Naive thymus-derived CD4-positive, alpha-beta T cell (primary cell): ENCODE data around the gene ZFAND3. TPM values are rescaled to one million over a fixed set of nuclear protein-coding genes. Genes with fewer than 3 reads are reported as not detected.
A peak's percentile ranks its signal among the peaks of the same experiment; 100 is the strongest.

Experiments
- ATAC-seq: fragments of 150-1000 bp; cut with Tn5 transposase; 2 replicates; pipeline ENCODE4 v1.10.0; 2021; ENCODE audit warnings: mild to moderate bottlenecking, moderate library complexity
- CTCF ChIA-PET: fragments of 350-600 bp; sonication (Branson Sonifier 250); formaldehyde crosslinking; loops from one replicate; lab custom pipeline; 2021; ENCODE audit warnings: antibody characterized with exemption; lab: Charles Lee
- POLR2A ChIA-PET: fragments of 350-600 bp; sonication (Branson Sonifier 250); formaldehyde crosslinking; loops from one replicate; lab custom pipeline; 2021; ENCODE audit warnings: antibody characterized with exemption, inconsistent platforms; lab: Charles Lee
- DNase-seq, 9 donors: peaks; one replicate each; pipeline versions ENCODE4 v3.0.0 to v3.0.0-alpha.2; 2020 to 2022; ENCODE audit warnings: mixed read lengths in 1 of 9
- H3K27ac ChIP-seq: one replicate; pipeline ENCODE4 v1.7.0; 2013; ENCODE audit warnings: mild to moderate bottlenecking, low read depth, low read length, moderate library complexity
- H3K27me3 ChIP-seq, 2 donors: one replicate each; pipeline ENCODE4 v1.7.0; 2013; ENCODE audit warnings: low read length in 2 of 2, mild to moderate bottlenecking in 2 of 2, moderate library complexity in 2 of 2; ENCODE audit not compliant: control insufficient read depth in 2 of 2, insufficient read depth in 2 of 2
- H3K36me3 ChIP-seq, 3 experiments: 1 replicate in 2 of 3; 2 replicates in 1 of 3; pipeline ENCODE4 v1.7.0; 2013; ENCODE audit warnings: low read length in 3 of 3, mild to moderate bottlenecking in 3 of 3, moderate library complexity in 1 of 3; ENCODE audit not compliant: insufficient read depth in 3 of 3, control insufficient read depth in 2 of 3
- H3K4me1 ChIP-seq, 2 donors: one replicate each; pipeline ENCODE4 v1.7.0; 2013; ENCODE audit warnings: low read length in 2 of 2, mild to moderate bottlenecking in 2 of 2, moderate library complexity in 1 of 2; ENCODE audit not compliant: control insufficient read depth in 2 of 2, insufficient read depth in 2 of 2
- H3K4me3 ChIP-seq: 2 replicates; pipeline ENCODE4 v1.7.0; 2013; ENCODE audit warnings: mild to moderate bottlenecking, low read length
- H3K9me3 ChIP-seq, 3 experiments: 1 replicate in 2 of 3; 2 replicates in 1 of 3; pipeline ENCODE4 v1.7.0; 2013; ENCODE audit warnings: low read length in 3 of 3; ENCODE audit not compliant: control insufficient read depth in 2 of 3
- H3K27ac Mint-ChIP-seq, 9 donors: one replicate each; pipeline ENCODE4 v1.8.0; 2020 to 2022; ENCODE audit warnings: mixed read lengths in 9 of 9, mild to moderate bottlenecking in 8 of 9, moderate library complexity in 5 of 9, inconsistent platforms in 2 of 9
- H3K27me3 Mint-ChIP-seq, 5 donors: one replicate each; pipeline ENCODE4 v1.8.0; 2021 to 2022; ENCODE audit warnings: mixed read lengths in 5 of 5, mild to moderate bottlenecking in 1 of 5
- H3K36me3 Mint-ChIP-seq, 5 donors: one replicate each; pipeline ENCODE4 v1.8.0; 2020 to 2022; ENCODE audit warnings: mixed read lengths in 5 of 5, mild to moderate bottlenecking in 3 of 5, inconsistent platforms in 1 of 5
- H3K4me1 Mint-ChIP-seq, 7 donors: one replicate each; pipeline ENCODE4 v1.8.0; 2020 to 2022; ENCODE audit warnings: mixed read lengths in 7 of 7, mild to moderate bottlenecking in 3 of 7, inconsistent platforms in 1 of 7
- H3K4me3 Mint-ChIP-seq, 10 donors: one replicate each; pipeline ENCODE4 v1.8.0; 2020 to 2022; ENCODE audit warnings: mild to moderate bottlenecking in 10 of 10, mixed read lengths in 10 of 10, moderate library complexity in 6 of 10, inconsistent platforms in 2 of 10
- H3K9me3 Mint-ChIP-seq, 11 donors: one replicate each; pipeline ENCODE4 v1.8.0; 2020 to 2022; ENCODE audit warnings: mixed read lengths in 11 of 11, mild to moderate bottlenecking in 4 of 11, inconsistent platforms in 1 of 11, moderate library complexity in 1 of 11
- intact Hi-C, 2 donors: fragments of 100-400 bp; cut with micrococcal nuclease; formaldehyde crosslinking; loops; one replicate each; pipeline ENCODE4 v1.15.1; 2023
- polyA plus RNA-seq, 2 donors: library from polyadenylated mRNA; unstranded; fragments of 300-500 nt; fragmentation: Illumina TruSeq; gene quantifications; one replicate each; pipeline ENCODE4 v1.2.3, GENCODE V29; 2021
- total RNA-seq, 6 experiments: library from RNA in 5 of 6; stranded (reverse) in 5 of 6; gene quantifications; 1 replicate in 5 of 6; 2 replicates in 1 of 6; pipeline ENCODE4 v1.2.3 and lab custom pipeline; 2021 to 2026

The ZFAND3 gene
- total and polyA plus RNA-seq, 7 experiments from 2014 or later = 3.5 to 55.0 (median 37.1) TPM

- Mint-ChIP-seq H3K4me3 (peak overlapping the region in 7 of 10 donors; percentile 3 to 39 (median 17)), H3K27ac (peak overlapping the region in 1 of 9 donors; percentile 65), H3K9me3 (peaks cover 0 to 31% (median 4%) of the 10 kb centered on the region in 11 donors), H3K4me1 (peaks cover 22 to 62% (median 55%) of the 10 kb centered on the region in 7 donors), H3K27me3 (no peaks in the 10 kb centered on the region), H3K36me3 (peaks cover 0 to 33% (median 19%) of the 10 kb centered on the region in 5 donors)
- H3K9me3 ChIP-seq = peaks cover 0 to 8% (median 6%) of the 10 kb centered on the region in 3 experiments
- no peaks in the 10 kb centered on the region for H3K36me3 ChIP-seq
- no peak overlapping the region for H3K27ac ChIP-seq
- intact Hi-C loops = no loop called here
- no peak overlapping the region for H3K4me3 ChIP-seq
- ChIA-PET CTCF (interaction anchor here (0.7 to 0.9 kb wide), 2 partner anchors 12 to 121 kb away, joined by 3 to 4 read pairs; no protein-coding TSS in a partner anchor), POLR2A (interaction anchor here (0.6 to 0.8 kb wide), 2 partner anchors 59 to 160 kb away, joined by 3 to 4 read pairs; no protein-coding TSS in a partner anchor)
- peaks cover 6 to 11% of the 10 kb centered on the region in 2 donors for H3K4me1 ChIP-seq
- ATAC-seq (no peak), DNase-seq (no peak)
- H3K27me3 ChIP-seq = no peaks in the 10 kb centered on the region
Observed at GRCh38 chr6:37977715-37978114, 158.2 kb downstream of the ZFAND3 start.

- Mint-ChIP-seq H3K36me3 (peaks cover 0 to 22% (median 9%) of the 10 kb centered on the region in 5 donors), H3K4me3 (peak overlapping the region in 6 of 10 donors; percentile 3 to 53 (median 18)), H3K27ac (peak overlapping the region in 2 of 9 donors; percentile 23 to 31), H3K4me1 (peaks cover 31 to 75% (median 64%) of the 10 kb centered on the region in 7 donors), H3K27me3 (no peaks in the 10 kb centered on the region), H3K9me3 (peaks cover 0 to 15% (median 2%) of the 10 kb centered on the region in 11 donors)
- DNase-seq (no peak), ATAC-seq (no peak)
- CTCF ChIA-PET = no interaction called here
- Histone ChIP-seq H3K9me3 (peaks cover 0 to 4% (median 3%) of the 10 kb centered on the region in 3 experiments), H3K4me1 (peaks cover 0 to 17% of the 10 kb centered on the region in 2 donors), H3K4me3 (no peak overlapping the region), H3K36me3 (no peaks in the 10 kb centered on the region), H3K27ac (no peak overlapping the region), H3K27me3 (no peaks in the 10 kb centered on the region)
- intact Hi-C loops = no loop called here
- POLR2A ChIA-PET = no interaction called here
Observed at GRCh38 chr6:37979392-37980221, 160.1 kb downstream of the ZFAND3 start.

DNA sequence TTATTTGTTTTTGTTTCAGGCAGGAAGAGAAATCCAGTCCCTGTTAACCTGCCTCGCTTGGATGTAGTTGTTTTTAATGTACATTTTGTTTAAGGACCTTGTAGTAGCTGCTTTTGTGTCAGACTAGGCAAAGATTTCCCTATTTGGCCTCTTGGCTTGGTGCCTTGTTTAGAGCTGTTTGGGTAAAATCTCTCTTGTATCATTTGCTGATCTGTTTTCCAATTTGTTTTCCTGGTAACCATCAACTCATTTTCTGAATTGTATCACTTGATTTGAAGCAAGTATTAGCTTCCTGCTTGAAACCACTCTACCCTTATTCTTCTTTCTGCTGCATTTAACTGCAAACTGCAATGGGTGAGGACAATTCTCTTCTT lies 160.7 kb downstream of the ZFAND3 start:
- Mint-ChIP-seq H3K4me3 (peak overlapping the region in 6 of 10 donors; percentile 1 to 53 (median 4)), H3K4me1 (peaks cover 33 to 78% (median 64%) of the 10 kb centered on the region in 7 donors)

DNA sequence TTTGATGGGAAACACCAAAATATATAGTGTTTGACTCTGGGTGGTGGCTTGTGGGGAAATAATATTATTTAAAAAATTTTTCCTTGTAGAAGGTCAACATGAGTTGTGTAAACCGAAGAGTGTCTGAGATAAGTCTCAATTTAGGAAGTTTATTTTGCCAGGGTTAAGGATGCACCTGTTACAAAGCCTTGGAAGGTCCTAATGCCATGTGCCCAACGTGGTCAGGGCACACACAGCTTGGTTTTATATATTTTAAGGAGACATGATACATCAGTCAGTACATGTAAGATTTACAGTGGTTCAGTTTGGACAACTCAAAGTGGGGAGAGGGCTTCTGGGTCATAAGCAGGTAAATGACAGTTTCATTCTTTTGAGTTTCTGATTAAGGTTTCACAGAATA lies 162.1 kb downstream of the ZFAND3 start:
- intact Hi-C loops = no loop called here
- CTCF ChIA-PET = interaction anchor here (1.2 kb wide), 1 partner anchor 193 kb away, joined by 3 read pairs; no protein-coding TSS in a partner anchor

More for the DNA sequence above, 160.7 kb downstream of the ZFAND3 start:
- no peaks in the 10 kb centered on the region for H3K27me3 ChIP-seq
- H3K36me3 ChIP-seq = no peaks in the 10 kb centered on the region
- H3K4me1 ChIP-seq = peaks cover 0 to 18% of the 10 kb centered on the region in 2 donors
- ChIA-PET POLR2A (no interaction called here), CTCF (interaction anchor here (1.2 kb wide), 1 partner anchor 191 kb away, joined by 3 read pairs; no protein-coding TSS in a partner anchor)
- ATAC-seq (no peak), DNase-seq (no peak)
- no peaks in the 10 kb centered on the region for H3K27me3 Mint-ChIP-seq
- H3K36me3 Mint-ChIP-seq = peaks cover 0 to 19% (median 7%) of the 10 kb centered on the region in 5 donors
- H3K9me3 ChIP-seq = no peaks in the 10 kb centered on the region
- H3K27ac Mint-ChIP-seq = peak overlapping the region in 3 of 9 donors; percentile 23 to 49 (median 31)
- no peak overlapping the region for H3K27ac ChIP-seq
- H3K4me3 ChIP-seq = no peak overlapping the region
- intact Hi-C loops = no loop called here
- peaks cover 0 to 9% (median 2%) of the 10 kb centered on the region in 11 donors for H3K9me3 Mint-ChIP-seq

GRCh38 chr6:37982317-37982716 lies 162.8 kb downstream of the ZFAND3 start:
- Histone ChIP-seq H3K27ac (no peak overlapping the region), H3K4me3 (no peak overlapping the region), H3K27me3 (no peaks in the 10 kb centered on the region), H3K9me3 (no peaks in the 10 kb centered on the region), H3K4me1 (peaks cover 0 to 18% of the 10 kb centered on the region in 2 donors), H3K36me3 (no peaks in the 10 kb centered on the region)
- ChIA-PET CTCF (no interaction called here), POLR2A (no interaction called here)
- ATAC-seq (peak; percentile 50), DNase-seq (no peak)
- Mint-ChIP-seq H3K27ac (no peak overlapping the region), H3K36me3 (peaks cover 0 to 7% (median 0%) of the 10 kb centered on the region in 5 donors), H3K27me3 (no peaks in the 10 kb centered on the region), H3K4me1 (peaks cover 35 to 83% (median 77%) of the 10 kb centered on the region in 7 donors), H3K9me3 (peaks cover 0 to 3% (median 0%) of the 10 kb centered on the region in 11 donors), H3K4me3 (no peak overlapping the region)
- intact Hi-C loops = no loop called here

More for the DNA sequence above, 162.1 kb downstream of the ZFAND3 start:
- H3K9me3 ChIP-seq = no peaks in the 10 kb centered on the region
- Mint-ChIP-seq H3K27ac (no peak overlapping the region), H3K36me3 (peaks cover 0 to 10% (median 0%) of the 10 kb centered on the region in 5 donors), H3K4me1 (peaks cover 32 to 79% (median 72%) of the 10 kb centered on the region in 7 donors), H3K4me3 (no peak overlapping the region), H3K9me3 (peaks cover 0 to 3% (median 0%) of the 10 kb centered on the region in 11 donors), H3K27me3 (no peaks in the 10 kb centered on the region)
- POLR2A ChIA-PET = no interaction called here
- ATAC-seq = no peak
- peaks cover 0 to 18% of the 10 kb centered on the region in 2 donors for H3K4me1 ChIP-seq
- no peaks in the 10 kb centered on the region for H3K27me3 ChIP-seq
- no peaks in the 10 kb centered on the region for H3K36me3 ChIP-seq
- H3K27ac ChIP-seq = no peak overlapping the region
- no peak for DNase-seq
- no peak overlapping the region for H3K4me3 ChIP-seq

DNA sequence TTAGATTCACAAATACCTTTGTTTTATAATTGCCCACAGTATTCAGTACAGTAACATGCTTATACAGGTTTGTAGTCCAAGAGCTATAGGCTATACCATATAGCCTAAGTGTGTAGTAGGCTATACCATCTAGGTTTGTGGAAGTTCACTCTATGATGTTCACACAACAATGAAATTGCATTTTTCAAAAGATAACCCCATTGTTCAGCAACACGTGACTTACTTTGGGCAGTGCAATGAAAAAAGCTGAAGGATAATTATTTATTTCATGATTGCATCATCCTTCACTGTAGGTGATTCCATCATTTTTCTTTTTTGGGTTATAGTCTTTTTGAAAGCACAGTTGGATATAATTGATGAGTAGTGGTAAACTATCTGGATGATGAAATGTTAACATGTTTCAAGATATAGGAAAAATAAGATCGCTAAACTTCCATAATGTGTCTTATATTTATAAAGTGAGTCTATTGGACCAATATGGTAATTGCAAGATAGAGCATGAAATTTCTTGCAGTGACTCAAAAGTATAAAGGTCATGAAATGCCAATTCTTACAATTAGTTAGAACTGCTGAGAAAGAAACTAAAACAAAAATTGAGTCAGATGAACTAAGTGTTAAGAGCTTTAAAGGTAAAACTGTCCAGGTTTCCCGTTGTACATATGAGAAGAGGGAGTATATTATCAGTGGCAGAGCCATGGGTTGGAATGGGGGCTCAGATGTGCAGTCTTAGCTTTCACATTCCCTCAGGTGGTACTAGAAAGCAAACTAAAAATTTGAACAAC lies 164.4 kb downstream of the ZFAND3 start:
- ChIA-PET CTCF (interaction anchor here (0.8 kb wide), 1 partner anchor 39 kb away, joined by 3 read pairs; no protein-coding TSS in a partner anchor), POLR2A (interaction anchor here (1.0 kb wide), 1 partner anchor 165 kb away, joined by 3 read pairs; no protein-coding TSS in a partner anchor)
- peak overlapping the region in 4 of 9 donors; percentile 15 to 46 (median 26) for H3K27ac Mint-ChIP-seq
- no peak overlapping the region for H3K27ac ChIP-seq
- H3K4me3 ChIP-seq = no peak overlapping the region
- peaks cover 0 to 10% of the 10 kb centered on the region in 2 donors for H3K4me1 ChIP-seq
- no peak for ATAC-seq
- peaks cover 0 to 2% (median 0%) of the 10 kb centered on the region in 11 donors for H3K9me3 Mint-ChIP-seq
- H3K27me3 ChIP-seq = no peaks in the 10 kb centered on the region
- no peaks in the 10 kb centered on the region for H3K27me3 Mint-ChIP-seq
- DNase-seq = no peak
- H3K9me3 ChIP-seq = no peaks in the 10 kb centered on the region
- peak overlapping the region in 1 of 10 donors; percentile 1 for H3K4me3 Mint-ChIP-seq
- H3K36me3 Mint-ChIP-seq = peaks cover 0 to 2% (median 0%) of the 10 kb centered on the region in 5 donors
- intact Hi-C loops = no loop called here
- no peaks in the 10 kb centered on the region for H3K36me3 ChIP-seq
- H3K4me1 Mint-ChIP-seq = peaks cover 35 to 82% (median 73%) of the 10 kb centered on the region in 7 donors
